Astrocyte of the spinal cord (primary cell): ENCODE measurements around the gene CFI.

ENCODE experiments used
- DNase-seq: peaks from one replicate; pipeline ENCODE4 v3.0.0; 2011; ENCODE audit warnings: low read depth, low spot score
- H3K4me3 ChIP-seq: 2 replicates; pipeline ENCODE4 v1.5.1; 2011; ENCODE audit warnings: low read depth, mild to moderate bottlenecking, low read length, moderate library complexity
- in situ Hi-C: cut with HindIII; loops from 2 replicates; pipeline ENCODE4 v1.10.0; 2017; ENCODE audit warnings: low sequenced_read_pairs
- TF ChIP-seq, protein P1 (sequence below): IDR thresholded peaks from 2 replicates; pipeline ENCODE4 v1.5.1; 2012; ENCODE audit warnings: low read depth, mild to moderate bottlenecking, low read length, inconsistent platforms

Gene CFI

GRCh38 chr4:109729117-109729717, 72.6 kb downstream of the CFI start:
- TF ChIP-seq, protein P1, sequence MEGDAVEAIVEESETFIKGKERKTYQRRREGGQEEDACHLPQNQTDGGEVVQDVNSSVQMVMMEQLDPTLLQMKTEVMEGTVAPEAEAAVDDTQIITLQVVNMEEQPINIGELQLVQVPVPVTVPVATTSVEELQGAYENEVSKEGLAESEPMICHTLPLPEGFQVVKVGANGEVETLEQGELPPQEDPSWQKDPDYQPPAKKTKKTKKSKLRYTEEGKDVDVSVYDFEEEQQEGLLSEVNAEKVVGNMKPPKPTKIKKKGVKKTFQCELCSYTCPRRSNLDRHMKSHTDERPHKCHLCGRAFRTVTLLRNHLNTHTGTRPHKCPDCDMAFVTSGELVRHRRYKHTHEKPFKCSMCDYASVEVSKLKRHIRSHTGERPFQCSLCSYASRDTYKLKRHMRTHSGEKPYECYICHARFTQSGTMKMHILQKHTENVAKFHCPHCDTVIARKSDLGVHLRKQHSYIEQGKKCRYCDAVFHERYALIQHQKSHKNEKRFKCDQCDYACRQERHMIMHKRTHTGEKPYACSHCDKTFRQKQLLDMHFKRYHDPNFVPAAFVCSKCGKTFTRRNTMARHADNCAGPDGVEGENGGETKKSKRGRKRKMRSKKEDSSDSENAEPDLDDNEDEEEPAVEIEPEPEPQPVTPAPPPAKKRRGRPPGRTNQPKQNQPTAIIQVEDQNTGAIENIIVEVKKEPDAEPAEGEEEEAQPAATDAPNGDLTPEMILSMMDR: no peak
- peak overlapping the region; percentile 80 for H3K4me3 ChIP-seq
- DNase-seq: peak; percentile 22
- in situ Hi-C loops: no loop called here

GRCh38 chr4:109728385-109728784, 73.4 kb downstream of the CFI start:
- TF ChIP-seq, protein P1: no peak
- H3K4me3 ChIP-seq: no peak overlapping the region
- no peak for DNase-seq
- in situ Hi-C loops: no loop called here

- H3K4me3 ChIP-seq: no peak overlapping the region
- in situ Hi-C loops: no loop called here
- no peak for DNase-seq
- TF ChIP-seq, protein P1: no peak
Measured at GRCh38 chr4:109723110-109723509, 78.7 kb downstream of the CFI start.

- TF ChIP-seq, protein P1: no peak
- in situ Hi-C loops: no loop called here
- DNase-seq: no peak
Measured at GRCh38 chr4:109722357-109722756, 79.4 kb downstream of the CFI start.

GRCh38 chr4:109721033-109721432, 80.8 kb downstream of the CFI start:
- DNase-seq: peak; percentile 20
- TF ChIP-seq, protein P1: no peak
- no peak overlapping the region for H3K4me3 ChIP-seq
- in situ Hi-C loops: no loop called here

More at GRCh38 chr4:109722357-109722756, 79.4 kb downstream of the CFI start:
- H3K4me3 ChIP-seq: no peak overlapping the region

DNA sequence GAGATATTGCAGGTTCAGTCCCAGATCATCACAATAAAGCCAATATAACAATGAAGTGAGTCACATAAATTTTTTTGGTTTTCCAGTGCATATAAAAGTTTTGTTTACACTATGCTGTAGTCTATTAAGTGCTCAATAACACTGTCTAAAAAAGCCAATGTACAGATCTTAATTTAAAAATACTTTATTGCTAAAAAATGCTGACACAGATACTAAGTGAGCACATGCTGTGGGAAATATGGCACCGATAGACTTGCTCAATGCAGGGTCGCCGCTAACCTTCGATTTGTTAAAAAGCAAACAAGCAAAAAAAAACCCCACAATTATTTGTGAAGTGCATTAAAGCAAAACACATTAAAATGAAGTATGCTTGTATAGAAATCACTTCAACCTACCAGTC, 82.2 kb downstream of the CFI start:
- H3K4me3 ChIP-seq: no peak overlapping the region
- no peak for DNase-seq
- in situ Hi-C loops: no loop called here
- TF ChIP-seq, protein P1: no peak
